Skeletal muscle tissue (tissue), 4 donors: ENCODE data around the gene TNS3. TPM values are rescaled to one million over a fixed set of nuclear protein-coding genes. Genes with fewer than 3 reads are reported as not detected.

Source experiments
- H3K27ac ChIP-seq: one replicate; pipeline ENCODE4 v1.7.0; 2013; ENCODE audit warnings: mild to moderate bottlenecking, low read depth, low read length, inconsistent platforms
- H3K27me3 ChIP-seq, 3 donors: one replicate each; pipeline ENCODE4 v1.7.0; 2013; ENCODE audit warnings: low read length in 3 of 3; ENCODE audit not compliant: control insufficient read depth in 3 of 3, insufficient read depth in 3 of 3
- H3K36me3 ChIP-seq, 3 donors: one replicate each; pipeline ENCODE4 v1.7.0; 2013; ENCODE audit warnings: low read length in 3 of 3; ENCODE audit not compliant: control insufficient read depth in 3 of 3, insufficient read depth in 3 of 3
- H3K4me1 ChIP-seq, 3 donors: one replicate each; pipeline ENCODE4 v1.7.0; 2013; ENCODE audit warnings: low read length in 3 of 3, mild to moderate bottlenecking in 3 of 3; ENCODE audit not compliant: control insufficient read depth in 3 of 3, insufficient read depth in 3 of 3
- H3K4me3 ChIP-seq, 3 donors: one replicate each; pipeline ENCODE4 v1.7.0; 2013; ENCODE audit warnings: low read length in 3 of 3
- H3K9ac ChIP-seq, 3 donors: one replicate each; pipeline ENCODE4 v1.7.0; 2013; ENCODE audit warnings: low read length in 3 of 3, mild to moderate bottlenecking in 3 of 3, moderate library complexity in 2 of 3, low read depth in 1 of 3
- H3K9me3 ChIP-seq, 3 donors: one replicate each; pipeline ENCODE4 v1.7.0; 2013; ENCODE audit warnings: low read length in 3 of 3; ENCODE audit not compliant: control insufficient read depth in 3 of 3
- total RNA-seq: library from RNA; depleted of rRNA; stranded (reverse); fragments of >200 nt; gene quantifications from one replicate; pipeline ENCODE4 v1.2.3, GENCODE V29; 2014
- donor health status: Osteomylitis.

Gene TNS3
- total RNA-seq, 1 donor from 2014 or later, result 33.4 TPM

GRCh38 chr7:47351233-47352154 is 230.4 kb downstream of the TNS3 start:
- H3K9me3 ChIP-seq, result no peaks in the 10 kb centered on the region
- no peak overlapping the region for H3K9ac ChIP-seq
- H3K27me3 ChIP-seq, result no peaks in the 10 kb centered on the region

GRCh38 chr7:47350425-47350824 is 231.5 kb downstream of the TNS3 start:
- Histone ChIP-seq H3K27ac (no peak overlapping the region), H3K4me1 (no peaks in the 10 kb centered on the region), H3K4me3 (no peak overlapping the region), H3K9me3 (no peaks in the 10 kb centered on the region), H3K27me3 (no peaks in the 10 kb centered on the region), H3K9ac (no peak overlapping the region), H3K36me3 (peaks cover 0 to 11% (median 6%) of the 10 kb centered on the region in 3 donors)

More at GRCh38 chr7:47351233-47352154, 230.4 kb downstream of the TNS3 start:
- Histone ChIP-seq H3K27ac (no peak overlapping the region), H3K4me3 (no peak overlapping the region), H3K4me1 (peaks cover 0 to 3% (median 0%) of the 10 kb centered on the region in 3 donors), H3K36me3 (peaks cover 0 to 5% (median 2%) of the 10 kb centered on the region in 3 donors)

- Histone ChIP-seq H3K27ac (no peak overlapping the region), H3K9me3 (no peaks in the 10 kb centered on the region), H3K4me1 (no peaks in the 10 kb centered on the region), H3K9ac (no peak overlapping the region), H3K27me3 (no peaks in the 10 kb centered on the region), H3K4me3 (no peak overlapping the region), H3K36me3 (peaks cover 5 to 12% (median 6%) of the 10 kb centered on the region in 3 donors)
These were observed 232.5 kb downstream of the TNS3 start for GRCh38 chr7:47349401-47349800.

- H3K9ac ChIP-seq, result no peak overlapping the region
- H3K9me3 ChIP-seq, result no peaks in the 10 kb centered on the region
- no peak overlapping the region for H3K4me3 ChIP-seq
- peaks cover 12 to 17% (median 13%) of the 10 kb centered on the region in 3 donors for H3K36me3 ChIP-seq
- H3K27me3 ChIP-seq, result no peaks in the 10 kb centered on the region
- no peak overlapping the region for H3K27ac ChIP-seq
- H3K4me1 ChIP-seq, result no peaks in the 10 kb centered on the region
These were observed 234.0 kb downstream of the TNS3 start for GRCh38 chr7:47347816-47348385.

GRCh38 chr7:47347346-47347745 is 234.6 kb downstream of the TNS3 start:
- Histone ChIP-seq H3K27me3 (no peaks in the 10 kb centered on the region), H3K9ac (no peak overlapping the region), H3K36me3 (peaks cover 11 to 18% (median 12%) of the 10 kb centered on the region in 3 donors), H3K4me3 (no peak overlapping the region), H3K4me1 (no peaks in the 10 kb centered on the region), H3K9me3 (no peaks in the 10 kb centered on the region), H3K27ac (no peak overlapping the region)

- Histone ChIP-seq H3K9me3 (no peaks in the 10 kb centered on the region), H3K27ac (no peak overlapping the region), H3K4me1 (no peaks in the 10 kb centered on the region), H3K36me3 (peaks cover 12 to 21% (median 15%) of the 10 kb centered on the region in 3 donors), H3K9ac (no peak overlapping the region), H3K27me3 (no peaks in the 10 kb centered on the region), H3K4me3 (no peak overlapping the region)
These were observed 235.5 kb downstream of the TNS3 start for GRCh38 chr7:47346377-47346914.

- Histone ChIP-seq H3K36me3 (peaks cover 12 to 21% (median 15%) of the 10 kb centered on the region in 3 donors), H3K27ac (no peak overlapping the region), H3K27me3 (no peaks in the 10 kb centered on the region), H3K4me1 (no peaks in the 10 kb centered on the region), H3K9ac (no peak overlapping the region), H3K9me3 (no peaks in the 10 kb centered on the region), H3K4me3 (no peak overlapping the region)
These were observed 236.0 kb downstream of the TNS3 start for GRCh38 chr7:47345857-47346298.

GRCh38 chr7:47344171-47344955 is 237.5 kb downstream of the TNS3 start:
- Histone ChIP-seq H3K4me3 (no peak overlapping the region), H3K36me3 (peaks cover 12 to 21% (median 15%) of the 10 kb centered on the region in 3 donors), H3K9me3 (no peaks in the 10 kb centered on the region), H3K4me1 (no peaks in the 10 kb centered on the region), H3K27me3 (no peaks in the 10 kb centered on the region), H3K9ac (no peak overlapping the region), H3K27ac (no peak overlapping the region)

- no peak overlapping the region for H3K27ac ChIP-seq
- no peaks in the 10 kb centered on the region for H3K4me1 ChIP-seq
- H3K4me3 ChIP-seq, result no peak overlapping the region
- no peaks in the 10 kb centered on the region for H3K27me3 ChIP-seq
- H3K36me3 ChIP-seq, result peaks cover 12 to 21% (median 15%) of the 10 kb centered on the region in 3 donors
- H3K9me3 ChIP-seq, result no peaks in the 10 kb centered on the region
- no peak overlapping the region for H3K9ac ChIP-seq
These were observed 238.9 kb downstream of the TNS3 start for GRCh38 chr7:47343061-47343455.
